Measurements from ENCODE around the gene ADSL.

Gene ADSL

GRCh38 chr22:40322021-40322420 lies 24.3 kb upstream of the ADSL start:
- TF ChIP-seq CTCF (IDR thresholded peaks at IDR 0.05; ENCODE audit: borderline replicate concordance, insufficient read depth, low read depth, low read length), result no peak
- H3K4me3 ChIP-seq (ENCODE audit: low read depth, low read length), result no peak overlapping the region

- no peak overlapping the region for H3K4me3 ChIP-seq (ENCODE audit: low read depth, low read length)
- TF ChIP-seq CTCF (IDR thresholded peaks at IDR 0.05; ENCODE audit: borderline replicate concordance, insufficient read depth, low read depth, low read length), result no peak
These were observed 23.4 kb upstream of the ADSL start for GRCh38 chr22:40322818-40323447.

- no peak overlapping the region for H3K4me3 ChIP-seq (ENCODE audit: low read depth, low read length)
- no peak for TF ChIP-seq CTCF (IDR thresholded peaks at IDR 0.05; ENCODE audit: borderline replicate concordance, insufficient read depth, low read depth, low read length)
These were observed 22.6 kb upstream of the ADSL start for GRCh38 chr22:40323681-40324171.

- H3K4me3 ChIP-seq (ENCODE audit: low read depth, low read length), result no peak overlapping the region
- no peak for TF ChIP-seq CTCF (IDR thresholded peaks at IDR 0.05; ENCODE audit: borderline replicate concordance, insufficient read depth, low read depth, low read length)
These were observed 21.6 kb upstream of the ADSL start for GRCh38 chr22:40324468-40325305.

- H3K4me3 ChIP-seq (ENCODE audit: low read depth, low read length), result no peak overlapping the region
- no peak for TF ChIP-seq CTCF (IDR thresholded peaks at IDR 0.05; ENCODE audit: borderline replicate concordance, insufficient read depth, low read depth, low read length)
These were observed 21.0 kb upstream of the ADSL start for GRCh38 chr22:40325315-40325714.

- TF ChIP-seq CTCF (IDR thresholded peaks at IDR 0.05; ENCODE audit: borderline replicate concordance, insufficient read depth, low read depth, low read length), result no peak
- H3K4me3 ChIP-seq (ENCODE audit: low read depth, low read length), result no peak overlapping the region
These were observed 19.2 kb upstream of the ADSL start for GRCh38 chr22:40326905-40327735.

Data from GM12875 (cell line).